ENCODE measurements around the gene CD58.

GRCh38 chr1:116579259-116579875 is 8.5 kb upstream of the CD58 start:
- no peak for TF ChIP-seq BHLHE40 (IDR thresholded peaks at IDR 0.05; ENCODE audit: borderline replicate concordance)
- no peak for TF ChIP-seq FOXK2 (IDR thresholded peaks at IDR 0.05)
- no peak for TF ChIP-seq SUZ12 (IDR thresholded peaks at IDR 0.05)
- no peak for TF ChIP-seq SP1 (IDR thresholded peaks at IDR 0.05)
- no peak for TF ChIP-seq CTBP1 (IDR thresholded peaks at IDR 0.05; ENCODE audit: borderline replicate concordance)
- no peak for TF ChIP-seq TARDBP (IDR thresholded peaks at IDR 0.05)
- TF ChIP-seq FOXA1 (IDR thresholded peaks at IDR 0.05): no peak
- TF ChIP-seq ZNF384 (IDR thresholded peaks at IDR 0.05): no peak

Measured in HEK293T (cell line).